Measurements from ENCODE around the gene RAI1. TPM values are rescaled to one million over a fixed set of nuclear protein-coding genes. Genes with fewer than 3 reads are reported as not detected.
A peak's percentile ranks its signal among the peaks of the same experiment; 100 is the strongest.

Gene RAI1
- total and polyA plus RNA-seq, 10 of the 15 experiments (the other 5 are each of a cell fraction or from before 2014, with no cell fraction given): 0.66 to 37.7 (median 6.0) TPM

GRCh38 chr17:17680477-17681186 lies 626 bp upstream of the RAI1 start:
- H3K27ac ChIP-seq (ENCODE audit: control insufficient read depth, insufficient read depth): no peak overlapping the region
- BruUV-seq (replicated peaks): no TSS peak
- CTCF ChIA-PET: interaction anchor here (0.8 to 3.2 kb wide), 13 partner anchors 17 to 354 kb away, joined by 3 to 32 read pairs (median 3); no protein-coding TSS in a partner anchor
- TF ChIP-seq ZNF687 (IDR thresholded peaks at IDR 0.05): no peak
- no peak for TF ChIP-seq TCF7 (IDR thresholded peaks at IDR 0.05; ENCODE audit: borderline replicate concordance)
- TF ChIP-seq BCL3 (IDR thresholded peaks at IDR 0.05; ENCODE audit: borderline replicate concordance, insufficient read depth, low read depth, low read length, poor library complexity, severe bottlenecking): no peak
- TF ChIP-seq SMC3 (IDR thresholded peaks at IDR 0.05; ENCODE audit: borderline replicate concordance, low read length): no peak; the same call in 1 of the 2 replicates
- TF ChIP-seq NFXL1 (IDR thresholded peaks at IDR 0.05; ENCODE audit: borderline replicate concordance): no peak
- TF ChIP-seq HSF1 (IDR thresholded peaks at IDR 0.05; ENCODE audit: low read depth, low read length): no peak
- TF ChIP-seq ATF2 (IDR thresholded peaks at IDR 0.05; ENCODE audit: low read length): no peak
- no peak for TF ChIP-seq POLR2A (IDR thresholded peaks at IDR 0.05; ENCODE audit: low read depth, low read length)
- no peak for TF ChIP-seq PRDM15 (CRISPR knock-in tag; IDR thresholded peaks at IDR 0.05)

More at GRCh38 chr17:17680477-17681186, 626 bp upstream of the RAI1 start:
- Histone ChIP-seq H4K20me1 (ENCODE audit: control insufficient read depth, insufficient read depth) (no peaks in the 10 kb centered on the region), H3K4me3 (peak overlapping the region; percentile 99), H3K9ac (ENCODE audit: control insufficient read depth, insufficient read depth, low read length) (peak overlapping the region; percentile 3; the same call in 1 of the 2 replicates), H3K79me2 (ENCODE audit: control insufficient read depth, insufficient read depth, low read length) (peaks cover 41% of the 10 kb centered on the region), H3K36me3 (ENCODE audit: control insufficient read depth in 2 of 2, insufficient read depth in 2 of 2, low read length in 1 of 2) (peaks cover 0 to 1% of the 10 kb centered on the region in 2 experiments; a peak in 1 of 4 replicates), H3K4me1 (ENCODE audit: control insufficient read depth, insufficient read depth, low read length) (peaks cover 32% of the 10 kb centered on the region), H2AFZ (ENCODE audit: control insufficient read depth, low read depth, low read length) (peak overlapping the region; percentile 37), H3K27me3 (replicated peaks in 1 of 2; ENCODE audit: control insufficient read depth in 2 of 2, insufficient read depth in 2 of 2, low read length in 1 of 2) (no peaks in the 10 kb centered on the region; a peak in 1 of 4 replicates), H3K9me3 (replicated peaks; ENCODE audit: control insufficient read depth, insufficient read depth, low read length) (no peaks in the 10 kb centered on the region), H3K4me2 (ENCODE audit: control insufficient read depth, insufficient read depth) (0 out of 2 replicates have a peak overlapping the region, but pooled peaks have one; percentile 1)
- intact Hi-C loops (cut with micrococcal nuclease; ENCODE audit: unreplicated experiment) (loop anchor here (1.0 to 5.0 kb wide), 5 partner anchors 47 to 237 kb away; no protein-coding TSS in a partner anchor), in situ Hi-C loops (cut with MboI) (no loop called here)
- DNase-seq (ENCODE audit: low read depth, low spot score) (no peak), FAIRE-seq (no peak), ATAC-seq (no peak)
- POLR2A ChIA-PET: interaction anchor here (0.5 to 0.9 kb wide), 3 partner anchors 10 to 369 kb away, joined by 3 to 4 read pairs (median 3); no protein-coding TSS in a partner anchor
- 43% methylated on average over 12 of the region's 12 CpGs for WGBS (ENCODE audit: insufficient coverage, insufficient replicate concordance, low lambda C conversion rate, missing lambda C conversion rate)
- SMC1A ChIA-PET (ENCODE audit: uncharacterized antibody, unreplicated experiment): interaction anchor here (0.9 to 3.9 kb wide), 10 partner anchors 10 to 239 kb away, joined by 3 to 22 read pairs (median 4); no protein-coding TSS in a partner anchor
- RAD21 ChIA-PET (ENCODE audit: unreplicated experiment): interaction anchor here (1.0 to 2.0 kb wide), 8 partner anchors 12 to 304 kb away, joined by 3 to 7 read pairs (median 4); no protein-coding TSS in a partner anchor
